GM23248 (cell line): ENCODE data around the gene VPS26C.

Experiments
- EZH2 ChIP-seq: fragments of 200-600 bp; sonication (generic); IDR thresholded peaks from 2 replicates; pipeline ENCODE4 v1.6.1; 2018; ENCODE audit warnings: antibody characterized with exemption, mild to moderate bottlenecking; ENCODE audit not compliant: insufficient read depth, poor library complexity, severe bottlenecking
- EZH2phosphoT487 ChIP-seq: fragments of 200-600 bp; sonication (generic); IDR thresholded peaks from 2 replicates; pipeline ENCODE4 v1.6.1; 2018; ENCODE audit warnings: antibody characterized with exemption, moderate library complexity, mild to moderate bottlenecking, low read depth; ENCODE audit not compliant: insufficient read depth

- TF ChIP-seq EZH2, result no peak
- TF ChIP-seq EZH2phosphoT487, result no peak
Measured at GRCh38 chr21:37237764-37238163, 29.4 kb downstream of the VPS26C start.
